Iris pigment epithelial cell (primary cell): ENCODE data around the gene GREB1.
A peak's percentile ranks its signal among the peaks of the same experiment; 100 is the strongest.

ENCODE experiments used
- DNase-seq: peaks from one replicate; pipeline ENCODE4 v3.0.0-alpha.2; 2011; ENCODE audit warnings: low read depth

GREB1 gene

GRCh38 chr2:11602563-11603204 is 68.8 kb downstream of the GREB1 start:
- peak; percentile 10 for DNase-seq

GRCh38 chr2:11610624-11611242 is 76.9 kb downstream of the GREB1 start:
- no peak for DNase-seq

GRCh38 chr2:11611251-11611650 is 77.4 kb downstream of the GREB1 start:
- DNase-seq: no peak

GRCh38 chr2:11612553-11613215 is 78.8 kb downstream of the GREB1 start:
- no peak for DNase-seq

- DNase-seq: no peak
Measured at GRCh38 chr2:11613297-11613696, 79.5 kb downstream of the GREB1 start.

GRCh38 chr2:11615209-11615608 is 81.4 kb downstream of the GREB1 start:
- DNase-seq: no peak

- DNase-seq: no peak
Measured at GRCh38 chr2:11616097-11616687, 82.3 kb downstream of the GREB1 start.

GRCh38 chr2:11616851-11617415 is 83.1 kb downstream of the GREB1 start:
- DNase-seq: no peak

- DNase-seq: no peak
Measured at GRCh38 chr2:11617527-11617926, 83.7 kb downstream of the GREB1 start.

GRCh38 chr2:11617984-11618707 is 84.3 kb downstream of the GREB1 start:
- no peak for DNase-seq

GRCh38 chr2:11618708-11619062 is 84.8 kb downstream of the GREB1 start:
- no peak for DNase-seq

GRCh38 chr2:11621410-11621809 is 87.6 kb downstream of the GREB1 start:
- no peak for DNase-seq

- peak; percentile 3 for DNase-seq
Measured at GRCh38 chr2:11622611-11623010, 88.8 kb downstream of the GREB1 start.

- no peak for DNase-seq
Measured at GRCh38 chr2:11624893-11625292, 91.0 kb downstream of the GREB1 start.

GRCh38 chr2:11625671-11626070 is 91.8 kb downstream of the GREB1 start:
- no peak for DNase-seq

- no peak for DNase-seq
Measured at GRCh38 chr2:11628675-11629074, 94.8 kb downstream of the GREB1 start.

GRCh38 chr2:11629215-11629614 is 95.4 kb downstream of the GREB1 start:
- DNase-seq: no peak

GRCh38 chr2:11629851-11630250 is 96.0 kb downstream of the GREB1 start:
- DNase-seq: no peak

- DNase-seq: no peak
Measured at GRCh38 chr2:11630855-11631254, 97.0 kb downstream of the GREB1 start.

GRCh38 chr2:11631462-11631861 is 97.6 kb downstream of the GREB1 start:
- no peak for DNase-seq

- DNase-seq: no peak
Measured at GRCh38 chr2:11633923-11634478, 100.2 kb downstream of the GREB1 start.

GRCh38 chr2:11634584-11634983 is 100.7 kb downstream of the GREB1 start:
- no peak for DNase-seq
